ENCODE data around the gene PHF3. TPM values are rescaled to one million over a fixed set of nuclear protein-coding genes. Genes with fewer than 3 reads are reported as not detected.

PHF3 gene
- total RNA-seq, 1 experiment from 2014 or later, result 56.4 TPM

DNA sequence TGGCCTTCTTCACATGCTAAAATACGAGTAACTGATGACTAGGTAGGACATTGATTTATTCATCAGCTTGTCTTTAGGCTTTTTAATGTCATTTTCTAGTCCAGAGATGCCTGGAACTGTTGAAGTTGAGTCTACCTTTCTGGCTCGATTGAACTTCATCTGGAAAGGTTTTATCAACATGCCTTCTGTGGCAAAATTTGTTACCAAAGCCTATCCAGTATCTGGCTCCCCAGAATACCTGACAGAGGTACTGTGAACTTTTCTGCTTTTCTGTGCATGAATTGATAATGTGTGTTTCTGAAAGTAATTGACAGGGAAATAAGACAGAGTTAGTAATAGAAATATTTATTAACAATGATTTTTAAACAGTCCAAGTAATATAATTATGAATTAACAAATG, 71.0 kb downstream of the PHF3 start:
- Mint-ChIP-seq H3K4me3 (no peak overlapping the region), H3K27ac (no peak overlapping the region), H3K27me3 (ENCODE audit: low read depth) (no peaks in the 10 kb centered on the region), H3K36me3 (peaks cover 74% of the 10 kb centered on the region), H3K4me1 (no peaks in the 10 kb centered on the region), H3K9me3 (no peaks in the 10 kb centered on the region)
- DNase-seq (ENCODE audit: low spot score) (no peak), ATAC-seq (no peak)
- ChIA-PET CTCF (no interaction called here), POLR2A (no interaction called here)
- TF ChIP-seq TEAD1 (CRISPR knock-in tag; IDR thresholded peaks at IDR 0.05) (no peak), RORB (CRISPR knock-in tag; IDR thresholded peaks at IDR 0.05) (no peak), IRF2 (CRISPR knock-in tag; IDR thresholded peaks at IDR 0.05; ENCODE audit: borderline replicate concordance, low read depth) (no peak), ELF4 (CRISPR knock-in tag; IDR thresholded peaks at IDR 0.05; ENCODE audit: low read depth) (no peak), TEAD4 (CRISPR knock-in tag; IDR thresholded peaks at IDR 0.05) (no peak), HMGA2 (CRISPR knock-in tag; IDR thresholded peaks at IDR 0.05) (no peak), JAZF1 (CRISPR knock-in tag; IDR thresholded peaks at IDR 0.05) (no peak), ZNF396 (CRISPR knock-in tag; IDR thresholded peaks at IDR 0.05; ENCODE audit: borderline replicate concordance) (no peak)
- TF ChIP-seq, protein P1, sequence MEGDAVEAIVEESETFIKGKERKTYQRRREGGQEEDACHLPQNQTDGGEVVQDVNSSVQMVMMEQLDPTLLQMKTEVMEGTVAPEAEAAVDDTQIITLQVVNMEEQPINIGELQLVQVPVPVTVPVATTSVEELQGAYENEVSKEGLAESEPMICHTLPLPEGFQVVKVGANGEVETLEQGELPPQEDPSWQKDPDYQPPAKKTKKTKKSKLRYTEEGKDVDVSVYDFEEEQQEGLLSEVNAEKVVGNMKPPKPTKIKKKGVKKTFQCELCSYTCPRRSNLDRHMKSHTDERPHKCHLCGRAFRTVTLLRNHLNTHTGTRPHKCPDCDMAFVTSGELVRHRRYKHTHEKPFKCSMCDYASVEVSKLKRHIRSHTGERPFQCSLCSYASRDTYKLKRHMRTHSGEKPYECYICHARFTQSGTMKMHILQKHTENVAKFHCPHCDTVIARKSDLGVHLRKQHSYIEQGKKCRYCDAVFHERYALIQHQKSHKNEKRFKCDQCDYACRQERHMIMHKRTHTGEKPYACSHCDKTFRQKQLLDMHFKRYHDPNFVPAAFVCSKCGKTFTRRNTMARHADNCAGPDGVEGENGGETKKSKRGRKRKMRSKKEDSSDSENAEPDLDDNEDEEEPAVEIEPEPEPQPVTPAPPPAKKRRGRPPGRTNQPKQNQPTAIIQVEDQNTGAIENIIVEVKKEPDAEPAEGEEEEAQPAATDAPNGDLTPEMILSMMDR (IDR thresholded peaks at IDR 0.05), result no peak

DNA sequence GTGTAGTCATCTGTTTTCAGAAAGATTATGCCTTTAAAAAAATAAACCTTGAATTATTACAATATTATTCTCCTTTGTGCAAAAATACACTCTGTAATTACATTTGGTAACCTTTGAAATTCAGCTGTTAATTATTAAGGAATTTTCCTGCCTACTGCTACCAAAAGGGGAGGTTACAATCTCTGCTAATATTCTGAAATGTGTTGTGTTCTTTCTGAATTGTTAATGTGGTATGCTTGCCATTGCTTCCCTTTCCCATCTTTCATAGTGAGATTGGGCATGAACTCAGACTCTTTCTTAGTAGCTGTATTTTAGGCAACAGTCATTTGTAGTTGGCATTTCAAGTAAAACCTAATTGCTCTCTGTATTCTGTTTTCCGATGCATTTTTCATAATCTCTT, 73.0 kb downstream of the PHF3 start:
- Mint-ChIP-seq H3K27ac (no peak overlapping the region), H3K36me3 (peaks cover 76% of the 10 kb centered on the region), H3K9me3 (no peaks in the 10 kb centered on the region), H3K27me3 (ENCODE audit: low read depth) (no peaks in the 10 kb centered on the region), H3K4me1 (no peaks in the 10 kb centered on the region), H3K4me3 (no peak overlapping the region)
- CTCF ChIA-PET, result no interaction called here
- DNase-seq (ENCODE audit: low spot score) (no peak), ATAC-seq (no peak)
- POLR2A ChIA-PET, result no interaction called here
- TF ChIP-seq ELF4 (CRISPR knock-in tag; IDR thresholded peaks at IDR 0.05; ENCODE audit: low read depth) (no peak), ZNF396 (CRISPR knock-in tag; IDR thresholded peaks at IDR 0.05; ENCODE audit: borderline replicate concordance) (no peak), MYBL2 (CRISPR knock-in tag; IDR thresholded peaks at IDR 0.05) (no peak), ESRRA (CRISPR knock-in tag; IDR thresholded peaks at IDR 0.05; ENCODE audit: borderline replicate concordance) (no peak)
- TF ChIP-seq, protein P1 (IDR thresholded peaks at IDR 0.05), result no peak
- TF ChIP-seq, protein P2, sequence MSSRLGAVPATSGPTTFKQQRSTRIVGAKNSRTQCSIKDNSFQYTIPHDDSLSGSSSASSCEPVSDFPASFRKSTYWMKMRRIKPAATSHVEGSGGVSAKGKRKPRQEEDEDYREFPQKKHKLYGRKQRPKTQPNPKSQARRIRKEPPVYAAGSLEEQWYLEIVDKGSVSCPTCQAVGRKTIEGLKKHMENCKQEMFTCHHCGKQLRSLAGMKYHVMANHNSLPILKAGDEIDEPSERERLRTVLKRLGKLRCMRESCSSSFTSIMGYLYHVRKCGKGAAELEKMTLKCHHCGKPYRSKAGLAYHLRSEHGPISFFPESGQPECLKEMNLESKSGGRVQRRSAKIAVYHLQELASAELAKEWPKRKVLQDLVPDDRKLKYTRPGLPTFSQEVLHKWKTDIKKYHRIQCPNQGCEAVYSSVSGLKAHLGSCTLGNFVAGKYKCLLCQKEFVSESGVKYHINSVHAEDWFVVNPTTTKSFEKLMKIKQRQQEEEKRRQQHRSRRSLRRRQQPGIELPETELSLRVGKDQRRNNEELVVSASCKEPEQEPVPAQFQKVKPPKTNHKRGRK (CRISPR knock-in tag; IDR thresholded peaks at IDR 0.05; ENCODE audit: borderline replicate concordance), result no peak
- TF ChIP-seq, protein P3, sequence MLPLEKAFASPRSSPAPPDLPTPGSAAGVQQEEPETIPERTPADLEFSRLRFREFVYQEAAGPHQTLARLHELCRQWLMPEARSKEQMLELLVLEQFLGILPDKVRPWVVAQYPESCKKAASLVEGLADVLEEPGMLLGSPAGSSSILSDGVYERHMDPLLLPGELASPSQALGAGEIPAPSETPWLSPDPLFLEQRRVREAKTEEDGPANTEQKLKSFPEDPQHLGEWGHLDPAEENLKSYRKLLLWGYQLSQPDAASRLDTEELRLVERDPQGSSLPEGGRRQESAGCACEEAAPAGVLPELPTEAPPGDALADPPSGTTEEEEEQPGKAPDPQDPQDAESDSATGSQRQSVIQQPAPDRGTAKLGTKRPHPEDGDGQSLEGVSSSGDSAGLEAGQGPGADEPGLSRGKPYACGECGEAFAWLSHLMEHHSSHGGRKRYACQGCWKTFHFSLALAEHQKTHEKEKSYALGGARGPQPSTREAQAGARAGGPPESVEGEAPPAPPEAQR (CRISPR knock-in tag; IDR thresholded peaks at IDR 0.05), result no peak
- TF ChIP-seq, protein P4, sequence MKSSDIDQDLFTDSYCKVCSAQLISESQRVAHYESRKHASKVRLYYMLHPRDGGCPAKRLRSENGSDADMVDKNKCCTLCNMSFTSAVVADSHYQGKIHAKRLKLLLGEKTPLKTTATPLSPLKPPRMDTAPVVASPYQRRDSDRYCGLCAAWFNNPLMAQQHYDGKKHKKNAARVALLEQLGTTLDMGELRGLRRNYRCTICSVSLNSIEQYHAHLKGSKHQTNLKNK (CRISPR knock-in tag; IDR thresholded peaks at IDR 0.05), result no peak
- TF ChIP-seq, protein P5, sequence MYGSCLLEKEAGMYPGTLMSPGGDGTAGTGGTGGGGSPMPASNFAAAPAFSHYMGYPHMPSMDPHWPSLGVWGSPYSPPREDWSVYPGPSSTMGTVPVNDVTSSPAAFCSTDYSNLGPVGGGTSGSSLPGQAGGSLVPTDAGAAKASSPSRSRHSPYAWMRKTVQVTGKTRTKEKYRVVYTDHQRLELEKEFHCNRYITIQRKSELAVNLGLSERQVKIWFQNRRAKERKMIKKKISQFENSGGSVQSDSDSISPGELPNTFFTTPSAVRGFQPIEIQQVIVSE (CRISPR knock-in tag; IDR thresholded peaks at IDR 0.05; ENCODE audit: borderline replicate concordance), result no peak
- TF ChIP-seq, protein P6, sequence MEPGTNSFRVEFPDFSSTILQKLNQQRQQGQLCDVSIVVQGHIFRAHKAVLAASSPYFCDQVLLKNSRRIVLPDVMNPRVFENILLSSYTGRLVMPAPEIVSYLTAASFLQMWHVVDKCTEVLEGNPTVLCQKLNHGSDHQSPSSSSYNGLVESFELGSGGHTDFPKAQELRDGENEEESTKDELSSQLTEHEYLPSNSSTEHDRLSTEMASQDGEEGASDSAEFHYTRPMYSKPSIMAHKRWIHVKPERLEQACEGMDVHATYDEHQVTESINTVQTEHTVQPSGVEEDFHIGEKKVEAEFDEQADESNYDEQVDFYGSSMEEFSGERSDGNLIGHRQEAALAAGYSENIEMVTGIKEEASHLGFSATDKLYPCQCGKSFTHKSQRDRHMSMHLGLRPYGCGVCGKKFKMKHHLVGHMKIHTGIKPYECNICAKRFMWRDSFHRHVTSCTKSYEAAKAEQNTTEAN (CRISPR knock-in tag; IDR thresholded peaks at IDR 0.05), result no peak
- TF ChIP-seq, protein P7, sequence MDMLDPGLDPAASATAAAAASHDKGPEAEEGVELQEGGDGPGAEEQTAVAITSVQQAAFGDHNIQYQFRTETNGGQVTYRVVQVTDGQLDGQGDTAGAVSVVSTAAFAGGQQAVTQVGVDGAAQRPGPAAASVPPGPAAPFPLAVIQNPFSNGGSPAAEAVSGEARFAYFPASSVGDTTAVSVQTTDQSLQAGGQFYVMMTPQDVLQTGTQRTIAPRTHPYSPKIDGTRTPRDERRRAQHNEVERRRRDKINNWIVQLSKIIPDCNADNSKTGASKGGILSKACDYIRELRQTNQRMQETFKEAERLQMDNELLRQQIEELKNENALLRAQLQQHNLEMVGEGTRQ (CRISPR knock-in tag; IDR thresholded peaks at IDR 0.05), result no peak
- TF ChIP-seq, protein P8, sequence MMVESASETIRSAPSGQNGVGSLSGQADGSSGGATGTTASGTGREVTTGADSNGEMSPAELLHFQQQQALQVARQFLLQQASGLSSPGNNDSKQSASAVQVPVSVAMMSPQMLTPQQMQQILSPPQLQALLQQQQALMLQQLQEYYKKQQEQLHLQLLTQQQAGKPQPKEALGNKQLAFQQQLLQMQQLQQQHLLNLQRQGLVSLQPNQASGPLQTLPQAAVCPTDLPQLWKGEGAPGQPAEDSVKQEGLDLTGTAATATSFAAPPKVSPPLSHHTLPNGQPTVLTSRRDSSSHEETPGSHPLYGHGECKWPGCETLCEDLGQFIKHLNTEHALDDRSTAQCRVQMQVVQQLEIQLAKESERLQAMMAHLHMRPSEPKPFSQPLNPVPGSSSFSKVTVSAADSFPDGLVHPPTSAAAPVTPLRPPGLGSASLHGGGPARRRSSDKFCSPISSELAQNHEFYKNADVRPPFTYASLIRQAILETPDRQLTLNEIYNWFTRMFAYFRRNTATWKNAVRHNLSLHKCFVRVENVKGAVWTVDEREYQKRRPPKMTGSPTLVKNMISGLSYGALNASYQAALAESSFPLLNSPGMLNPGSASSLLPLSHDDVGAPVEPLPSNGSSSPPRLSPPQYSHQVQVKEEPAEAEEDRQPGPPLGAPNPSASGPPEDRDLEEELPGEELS (CRISPR knock-in tag; IDR thresholded peaks at IDR 0.05), result no peak
- TF ChIP-seq, protein P9, sequence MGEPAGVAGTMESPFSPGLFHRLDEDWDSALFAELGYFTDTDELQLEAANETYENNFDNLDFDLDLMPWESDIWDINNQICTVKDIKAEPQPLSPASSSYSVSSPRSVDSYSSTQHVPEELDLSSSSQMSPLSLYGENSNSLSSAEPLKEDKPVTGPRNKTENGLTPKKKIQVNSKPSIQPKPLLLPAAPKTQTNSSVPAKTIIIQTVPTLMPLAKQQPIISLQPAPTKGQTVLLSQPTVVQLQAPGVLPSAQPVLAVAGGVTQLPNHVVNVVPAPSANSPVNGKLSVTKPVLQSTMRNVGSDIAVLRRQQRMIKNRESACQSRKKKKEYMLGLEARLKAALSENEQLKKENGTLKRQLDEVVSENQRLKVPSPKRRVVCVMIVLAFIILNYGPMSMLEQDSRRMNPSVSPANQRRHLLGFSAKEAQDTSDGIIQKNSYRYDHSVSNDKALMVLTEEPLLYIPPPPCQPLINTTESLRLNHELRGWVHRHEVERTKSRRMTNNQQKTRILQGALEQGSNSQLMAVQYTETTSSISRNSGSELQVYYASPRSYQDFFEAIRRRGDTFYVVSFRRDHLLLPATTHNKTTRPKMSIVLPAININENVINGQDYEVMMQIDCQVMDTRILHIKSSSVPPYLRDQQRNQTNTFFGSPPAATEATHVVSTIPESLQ (CRISPR knock-in tag; IDR thresholded peaks at IDR 0.05), result no peak
